HEK293 (cell line): ENCODE measurements around the gene RPRD1B.

Experiments
- ELK4 ChIP-seq: IDR thresholded peaks from 2 replicates; pipeline ENCODE4 v1.6.1; 2011; ENCODE audit warnings: mild to moderate bottlenecking, low read depth, low read length, borderline replicate concordance
- HOXA7 ChIP-seq: sonication (generic); formaldehyde crosslinking; IDR thresholded peaks from 2 replicates; pipeline ENCODE4 v1.8.1; 2022; ENCODE audit warnings: missing genetic modification reagents, borderline replicate concordance
- HOXC10 ChIP-seq: sonication (generic); formaldehyde crosslinking; IDR thresholded peaks from 2 replicates; pipeline ENCODE4 v1.8.1; 2023; ENCODE audit warnings: mild to moderate bottlenecking, missing genetic modification reagents
- KLF8 ChIP-seq: fragments of 450-650 bp; formaldehyde crosslinking; IDR thresholded peaks from 2 replicates; pipeline ENCODE4 v1.5.1; 2016; ENCODE audit warnings: missing biosample characterization, missing genetic modification characterization
- MZF1 ChIP-seq: fragments of 450-650 bp; formaldehyde crosslinking; IDR thresholded peaks from 2 replicates; pipeline ENCODE4 v1.5.1; 2017; ENCODE audit warnings: missing biosample characterization, missing genetic modification characterization, borderline replicate concordance
- SP7 ChIP-seq: fragments of 450-650 bp; formaldehyde crosslinking; IDR thresholded peaks from 2 replicates; pipeline ENCODE4 v1.5.1; 2016; ENCODE audit warnings: missing biosample characterization, missing genetic modification characterization
- ZBTB10 ChIP-seq: fragments of 450-650 bp; formaldehyde crosslinking; IDR thresholded peaks from 2 replicates; pipeline ENCODE4 v1.5.1; 2016; ENCODE audit warnings: missing biosample characterization, missing genetic modification characterization
- ZBTB20 ChIP-seq: fragments of 450-650 bp; formaldehyde crosslinking; IDR thresholded peaks from 2 replicates; pipeline ENCODE4 v1.5.1; 2016; ENCODE audit warnings: missing biosample characterization, missing genetic modification characterization
- ZNF175 ChIP-seq: fragments of 450-650 bp; formaldehyde crosslinking; IDR thresholded peaks from 2 replicates; pipeline ENCODE4 v1.5.1; 2016; ENCODE audit warnings: missing biosample characterization, missing genetic modification characterization
- ZNF19 ChIP-seq: fragments of 450-650 bp; formaldehyde crosslinking; IDR thresholded peaks from 2 replicates; pipeline ENCODE4; 2016; ENCODE audit warnings: missing biosample characterization, missing genetic modification characterization, low read depth
- ZNF2 ChIP-seq: fragments of 450-650 bp; formaldehyde crosslinking; IDR thresholded peaks from 2 replicates; pipeline ENCODE4 v1.5.1; 2016; ENCODE audit warnings: missing biosample characterization, missing genetic modification characterization
- ZNF214 ChIP-seq: fragments of 450-650 bp; formaldehyde crosslinking; IDR thresholded peaks from 2 replicates; pipeline ENCODE4 v1.5.1; 2017; ENCODE audit warnings: missing biosample characterization, mild to moderate bottlenecking, missing genetic modification characterization, borderline replicate concordance
- ZNF248 ChIP-seq: fragments of 450-650 bp; formaldehyde crosslinking; IDR thresholded peaks from 2 replicates; pipeline ENCODE4 v1.5.1; 2017; ENCODE audit warnings: missing biosample characterization, missing genetic modification characterization
- ZNF266 ChIP-seq: fragments of 450-650 bp; formaldehyde crosslinking; IDR thresholded peaks from 2 replicates; pipeline ENCODE4 v1.5.1; 2016; ENCODE audit warnings: missing biosample characterization, missing genetic modification characterization, low read depth
- ZNF341 ChIP-seq: fragments of 450-650 bp; formaldehyde crosslinking; IDR thresholded peaks from 2 replicates; pipeline ENCODE4; 2016; ENCODE audit warnings: low read depth, missing biosample characterization, missing genetic modification characterization
- ZNF394 ChIP-seq: fragments of 450-650 bp; formaldehyde crosslinking; IDR thresholded peaks from 2 replicates; pipeline ENCODE4 v1.5.1; 2016; ENCODE audit warnings: missing biosample characterization, missing genetic modification characterization, mild to moderate bottlenecking, moderate library complexity, borderline replicate concordance
- ZNF416 ChIP-seq: fragments of 450-650 bp; formaldehyde crosslinking; IDR thresholded peaks from 2 replicates; pipeline ENCODE4 v1.5.1; 2016; ENCODE audit warnings: missing biosample characterization, missing genetic modification characterization
- ZNF473 ChIP-seq: fragments of 450-650 bp; formaldehyde crosslinking; IDR thresholded peaks from 2 replicates; pipeline ENCODE4 v1.5.1; 2017; ENCODE audit warnings: missing biosample characterization, missing genetic modification characterization
- ZNF488 ChIP-seq: fragments of 450-650 bp; formaldehyde crosslinking; IDR thresholded peaks from 2 replicates; pipeline ENCODE4 v1.5.1; 2016; ENCODE audit warnings: missing biosample characterization, missing genetic modification characterization
- ZNF521 ChIP-seq: fragments of 450-650 bp; formaldehyde crosslinking; IDR thresholded peaks from 2 replicates; pipeline ENCODE4 v1.5.1; 2017; ENCODE audit warnings: missing biosample characterization, mild to moderate bottlenecking, missing genetic modification characterization
- ZNF530 ChIP-seq: fragments of 450-650 bp; formaldehyde crosslinking; IDR thresholded peaks from 2 replicates; pipeline ENCODE4 v1.5.1; 2016; ENCODE audit warnings: low read depth, missing biosample characterization, missing genetic modification characterization
- ZNF654 ChIP-seq: fragments of 450-650 bp; formaldehyde crosslinking; IDR thresholded peaks from 2 replicates; pipeline ENCODE4 v1.5.1; 2016; ENCODE audit warnings: low read depth, missing biosample characterization, missing genetic modification characterization
- ZNF664 ChIP-seq: fragments of 450-650 bp; formaldehyde crosslinking; IDR thresholded peaks from 2 replicates; pipeline ENCODE4 v1.5.1; 2016; ENCODE audit warnings: missing biosample characterization, missing genetic modification characterization
- ZNF76 ChIP-seq: fragments of 450-650 bp; formaldehyde crosslinking; IDR thresholded peaks from 2 replicates; pipeline ENCODE4; 2016; ENCODE audit warnings: low read depth, missing biosample characterization, missing genetic modification characterization, borderline replicate concordance
- ZNF776 ChIP-seq: fragments of 450-650 bp; formaldehyde crosslinking; IDR thresholded peaks from 2 replicates; pipeline ENCODE4 v1.5.0; 2017; ENCODE audit warnings: missing biosample characterization, missing genetic modification characterization, borderline replicate concordance
- ZNF777 ChIP-seq: fragments of 450-650 bp; formaldehyde crosslinking; IDR thresholded peaks from 2 replicates; pipeline ENCODE4 v1.5.1; 2017; ENCODE audit warnings: missing biosample characterization, missing genetic modification characterization, borderline replicate concordance
- ZNF791 ChIP-seq: fragments of 450-650 bp; formaldehyde crosslinking; IDR thresholded peaks from 2 replicates; pipeline ENCODE4 v1.5.1; 2016; ENCODE audit warnings: missing biosample characterization, missing genetic modification characterization
- ZNF792 ChIP-seq: fragments of 450-650 bp; formaldehyde crosslinking; IDR thresholded peaks from 2 replicates; pipeline ENCODE4 v1.5.1; 2016; ENCODE audit warnings: missing biosample characterization, missing genetic modification characterization
- ZNF843 ChIP-seq: fragments of 450-650 bp; formaldehyde crosslinking; IDR thresholded peaks from 2 replicates; pipeline ENCODE4 v1.5.1; 2016; ENCODE audit warnings: missing biosample characterization, missing genetic modification characterization
- ZSCAN5A ChIP-seq: fragments of 450-650 bp; formaldehyde crosslinking; IDR thresholded peaks from 2 replicates; pipeline ENCODE4 v1.5.1; 2016; ENCODE audit warnings: missing biosample characterization, missing genetic modification characterization
- TF ChIP-seq, protein P1 (sequence below): fragments of 450-650 bp; formaldehyde crosslinking; IDR thresholded peaks from 2 replicates; pipeline ENCODE4 v1.5.1; 2016; ENCODE audit warnings: missing biosample characterization, missing genetic modification characterization
- TF ChIP-seq, protein P2 (sequence below): fragments of 450-650 bp; formaldehyde crosslinking; IDR thresholded peaks from 2 replicates; pipeline ENCODE4 v1.5.1; 2016; ENCODE audit warnings: missing biosample characterization, missing genetic modification characterization

Gene RPRD1B

GRCh38 chr20:38033330-38034107 lies at the start of gene RPRD1B, which contains the start of gene TTI1 (continued):
- TF ChIP-seq ZNF791 (no peak), ZSCAN5A (tag by site-specific recombination) (peak; percentile 64; the same call in 1 of the 2 replicates), ZNF76 (peak; percentile 76), ZNF416 (no peak), HOXC10 (CRISPR knock-in tag) (no peak), KLF8 (tag by site-specific recombination) (peak; percentile 61; the same call in 1 of the 2 replicates), ZNF341 (peak; percentile 93), ZNF394 (tag by site-specific recombination) (peak; percentile 80; the same call in 1 of the 2 replicates), ZNF473 (no peak), ZNF530 (tag by site-specific recombination) (no peak), ZNF777 (tag by site-specific recombination) (no peak), HOXA7 (no peak), ZNF654 (tag by site-specific recombination) (no peak), ZNF266 (tag by site-specific recombination) (no peak), ZNF843 (tag by site-specific recombination) (peak; percentile 52; the same call in 1 of the 2 replicates), ZNF19 (tag by site-specific recombination) (no peak), ZNF776 (no peak), MZF1 (tag by site-specific recombination) (no peak), ZNF214 (tag by site-specific recombination) (no peak), ZNF792 (tag by site-specific recombination) (no peak), ZNF664 (tag by site-specific recombination) (no peak), ZBTB10 (tag by site-specific recombination) (no peak), ZBTB20 (tag by site-specific recombination) (peak; percentile 99), ZNF521 (no peak), ZNF248 (no peak), ZNF175 (tag by site-specific recombination) (no peak), ZNF2 (tag by site-specific recombination) (peak; percentile 54; the same call in 1 of the 2 replicates), SP7 (peak; percentile 69; the same call in 1 of the 2 replicates), ZNF488 (0 out of 2 replicates have a peak, but pooled peaks have one; percentile 36), ELK4 (no peak)
- TF ChIP-seq, protein P1, sequence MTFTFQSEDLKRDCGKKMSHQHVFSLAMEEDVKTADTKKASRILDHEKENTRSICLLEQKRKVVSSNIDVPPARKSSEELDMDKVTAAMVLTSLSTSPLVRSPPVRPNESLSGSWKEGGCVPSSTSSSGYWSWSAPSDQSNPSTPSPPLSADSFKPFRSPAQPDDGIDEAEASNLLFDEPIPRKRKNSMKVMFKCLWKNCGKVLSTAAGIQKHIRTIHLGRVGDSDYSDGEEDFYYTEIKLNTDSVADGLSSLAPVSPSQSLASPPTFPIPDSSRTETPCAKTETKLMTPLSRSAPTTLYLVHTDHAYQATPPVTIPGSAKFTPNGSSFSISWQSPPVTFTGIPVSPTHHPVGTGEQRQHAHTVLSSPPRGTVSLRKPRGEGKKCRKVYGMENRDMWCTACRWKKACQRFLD = no peak
- TF ChIP-seq, protein P2, sequence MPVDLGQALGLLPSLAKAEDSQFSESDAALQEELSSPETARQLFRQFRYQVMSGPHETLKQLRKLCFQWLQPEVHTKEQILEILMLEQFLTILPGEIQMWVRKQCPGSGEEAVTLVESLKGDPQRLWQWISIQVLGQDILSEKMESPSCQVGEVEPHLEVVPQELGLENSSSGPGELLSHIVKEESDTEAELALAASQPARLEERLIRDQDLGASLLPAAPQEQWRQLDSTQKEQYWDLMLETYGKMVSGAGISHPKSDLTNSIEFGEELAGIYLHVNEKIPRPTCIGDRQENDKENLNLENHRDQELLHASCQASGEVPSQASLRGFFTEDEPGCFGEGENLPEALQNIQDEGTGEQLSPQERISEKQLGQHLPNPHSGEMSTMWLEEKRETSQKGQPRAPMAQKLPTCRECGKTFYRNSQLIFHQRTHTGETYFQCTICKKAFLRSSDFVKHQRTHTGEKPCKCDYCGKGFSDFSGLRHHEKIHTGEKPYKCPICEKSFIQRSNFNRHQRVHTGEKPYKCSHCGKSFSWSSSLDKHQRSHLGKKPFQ (tag by site-specific recombination) = 0 out of 2 replicates have a peak, but pooled peaks have one; percentile 52
